Activated T-cell treated with anti-CD3 and anti-CD28 coated beads, Interleukin-2, amount 50 U/mL, for 48 hours (primary cell): ENCODE measurements around the gene E4F1.
"Not testable (repeated sequence)": the region's sequence is repeated elsewhere in the genome, so short reads cannot be mapped to it uniquely, and the experiment has no call there.

Experiments used
- DNase-seq, 2 experiments: peaks; one replicate each; pipeline ENCODE4 v3.0.0-alpha.2; 2020

Gene E4F1

GRCh38 chr16:2231016-2231931, 7.9 kb downstream of the E4F1 start:
- DNase-seq, result no peak

GRCh38 chr16:2232094-2232990, 9.0 kb downstream of the E4F1 start:
- no peak for DNase-seq

GRCh38 chr16:2233046-2233775, 9.8 kb downstream of the E4F1 start:
- DNase-seq, result no peak

GRCh38 chr16:2233872-2234812, 10.8 kb downstream of the E4F1 start:
- no peak for DNase-seq

- no peak for DNase-seq
Observed at GRCh38 chr16:2234813-2235170, 11.4 kb downstream of the E4F1 start.

GRCh38 chr16:2235234-2235651, 11.9 kb downstream of the E4F1 start:
- DNase-seq, result no peak

GRCh38 chr16:2235695-2236336, 12.4 kb downstream of the E4F1 start:
- no peak for DNase-seq

GRCh38 chr16:2236337-2237101, 13.1 kb downstream of the E4F1 start, which contains the start of gene DNASE1L2:
DNASE1L2 (plus strand) TSS chr16:2236444; CDS start chr16:2236817, 373 bp downstream.
- peak in 1 of 2 experiments; percentile 41 for DNase-seq

GRCh38 chr16:2237102-2237482, 13.7 kb downstream of the E4F1 start:
- DNase-seq, result no peak

- no peak for DNase-seq
Observed at GRCh38 chr16:2237493-2238149, 14.2 kb downstream of the E4F1 start.

- no peak for DNase-seq
Observed at GRCh38 chr16:2238150-2238837, 14.9 kb downstream of the E4F1 start.

GRCh38 chr16:2238838-2239675, 15.7 kb downstream of the E4F1 start:
- DNase-seq, result no peak

- DNase-seq, result not testable (repeated sequence)
Observed at GRCh38 chr16:2240331-2240730, 16.9 kb downstream of the E4F1 start.

GRCh38 chr16:2242598-2242997, 19.2 kb downstream of the E4F1 start:
- DNase-seq, result no peak

GRCh38 chr16:2243031-2243528, 19.7 kb downstream of the E4F1 start:
- no peak for DNase-seq

GRCh38 chr16:2243781-2244180, 20.4 kb downstream of the E4F1 start:
- DNase-seq, result no peak

GRCh38 chr16:2244301-2244700, 20.9 kb downstream of the E4F1 start:
- DNase-seq, result no peak
